Measurements from ENCODE around the gene LRCH2.

LRCH2 gene

DNA sequence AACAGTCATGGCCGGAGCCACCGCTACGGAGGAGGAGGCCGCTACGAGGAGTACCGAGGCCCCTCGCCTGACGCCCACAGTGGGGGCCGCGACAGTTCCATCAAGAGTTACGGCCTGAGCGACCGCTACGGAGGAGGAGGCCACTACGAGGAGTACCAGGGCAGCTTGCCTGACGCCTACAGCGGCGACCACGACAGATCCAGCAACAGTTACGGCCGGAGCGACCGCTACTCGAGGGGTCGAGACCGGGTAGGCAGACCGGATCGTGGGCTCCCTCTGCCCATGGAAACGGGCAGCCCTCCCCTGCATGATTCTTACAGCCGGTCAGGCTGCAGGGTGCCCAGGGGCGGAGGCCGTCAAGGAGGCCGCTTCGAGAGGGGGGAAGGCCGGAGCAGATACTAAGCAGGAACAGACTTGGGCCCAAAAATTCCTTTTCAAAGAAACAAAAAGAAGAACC is 41.6 kb downstream of the LRCH2 start:
- DNase-seq (ENCODE audit: low read depth) = no peak
- TF ChIP-seq, protein P1, sequence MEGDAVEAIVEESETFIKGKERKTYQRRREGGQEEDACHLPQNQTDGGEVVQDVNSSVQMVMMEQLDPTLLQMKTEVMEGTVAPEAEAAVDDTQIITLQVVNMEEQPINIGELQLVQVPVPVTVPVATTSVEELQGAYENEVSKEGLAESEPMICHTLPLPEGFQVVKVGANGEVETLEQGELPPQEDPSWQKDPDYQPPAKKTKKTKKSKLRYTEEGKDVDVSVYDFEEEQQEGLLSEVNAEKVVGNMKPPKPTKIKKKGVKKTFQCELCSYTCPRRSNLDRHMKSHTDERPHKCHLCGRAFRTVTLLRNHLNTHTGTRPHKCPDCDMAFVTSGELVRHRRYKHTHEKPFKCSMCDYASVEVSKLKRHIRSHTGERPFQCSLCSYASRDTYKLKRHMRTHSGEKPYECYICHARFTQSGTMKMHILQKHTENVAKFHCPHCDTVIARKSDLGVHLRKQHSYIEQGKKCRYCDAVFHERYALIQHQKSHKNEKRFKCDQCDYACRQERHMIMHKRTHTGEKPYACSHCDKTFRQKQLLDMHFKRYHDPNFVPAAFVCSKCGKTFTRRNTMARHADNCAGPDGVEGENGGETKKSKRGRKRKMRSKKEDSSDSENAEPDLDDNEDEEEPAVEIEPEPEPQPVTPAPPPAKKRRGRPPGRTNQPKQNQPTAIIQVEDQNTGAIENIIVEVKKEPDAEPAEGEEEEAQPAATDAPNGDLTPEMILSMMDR (IDR thresholded peaks at IDR 0.05; ENCODE audit: low read depth, low read length) = no peak
- TF ChIP-seq MYC (IDR thresholded peaks at IDR 0.05; ENCODE audit: low read depth, low read length) (no peak), POLR2A (IDR thresholded peaks at IDR 0.05; ENCODE audit: extremely low read depth, insufficient read length) (no peak)
- TF ChIP-seq, protein P2, sequence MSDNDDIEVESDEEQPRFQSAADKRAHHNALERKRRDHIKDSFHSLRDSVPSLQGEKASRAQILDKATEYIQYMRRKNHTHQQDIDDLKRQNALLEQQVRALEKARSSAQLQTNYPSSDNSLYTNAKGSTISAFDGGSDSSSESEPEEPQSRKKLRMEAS (IDR thresholded peaks at IDR 0.05; ENCODE audit: low read depth, low read length) = no peak

DNA sequence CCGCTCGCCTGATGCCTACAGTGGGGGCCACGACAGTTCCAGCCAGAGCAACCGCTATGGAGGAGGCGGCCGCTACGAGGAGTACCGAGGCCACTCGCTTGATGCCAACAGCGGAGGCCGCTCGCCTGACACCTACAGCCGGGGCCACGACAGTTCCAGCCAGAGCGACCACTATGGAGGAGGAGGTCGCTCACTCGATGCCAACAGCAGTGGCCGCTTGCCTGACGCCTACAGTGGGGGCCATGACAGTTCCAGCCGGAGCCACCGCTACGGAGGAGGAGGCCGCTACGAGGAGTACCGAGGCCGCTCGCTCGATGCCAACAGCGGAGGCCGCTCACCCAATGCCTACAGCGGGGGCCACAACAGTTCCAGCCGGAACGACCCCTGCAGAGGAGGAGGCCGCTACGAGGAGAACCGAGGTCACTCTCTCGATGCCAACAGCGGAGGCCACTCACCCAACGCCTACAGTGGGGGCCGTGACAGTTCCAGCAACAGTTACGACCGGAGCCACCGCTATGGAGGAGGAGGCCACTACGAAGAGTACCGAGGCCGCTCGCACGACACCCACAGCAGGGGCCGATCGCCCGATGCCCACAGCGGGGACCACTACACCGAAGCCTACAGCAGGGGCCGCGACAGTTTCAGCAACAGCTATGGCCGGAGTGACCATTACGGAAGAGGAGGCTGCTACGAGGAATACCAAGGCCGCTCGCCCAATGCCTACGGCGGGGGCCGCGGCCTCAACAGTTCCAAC is 42.2 kb downstream of the LRCH2 start:
- H3K4me3 ChIP-seq (ENCODE audit: low read depth, low read length) = no peak overlapping the region
- no peak for DNase-seq (ENCODE audit: low read depth)
- TF ChIP-seq, protein P2 (IDR thresholded peaks at IDR 0.05; ENCODE audit: low read depth, low read length) = no peak
- TF ChIP-seq MYC (IDR thresholded peaks at IDR 0.05; ENCODE audit: low read depth, low read length) (no peak), POLR2A (IDR thresholded peaks at IDR 0.05; ENCODE audit: extremely low read depth, insufficient read length) (no peak)
- TF ChIP-seq, protein P1 (IDR thresholded peaks at IDR 0.05; ENCODE audit: low read depth, low read length) = no peak

More for the DNA sequence above, 41.6 kb downstream of the LRCH2 start:
- no peak overlapping the region for H3K4me3 ChIP-seq (ENCODE audit: low read depth, low read length)

DNA sequence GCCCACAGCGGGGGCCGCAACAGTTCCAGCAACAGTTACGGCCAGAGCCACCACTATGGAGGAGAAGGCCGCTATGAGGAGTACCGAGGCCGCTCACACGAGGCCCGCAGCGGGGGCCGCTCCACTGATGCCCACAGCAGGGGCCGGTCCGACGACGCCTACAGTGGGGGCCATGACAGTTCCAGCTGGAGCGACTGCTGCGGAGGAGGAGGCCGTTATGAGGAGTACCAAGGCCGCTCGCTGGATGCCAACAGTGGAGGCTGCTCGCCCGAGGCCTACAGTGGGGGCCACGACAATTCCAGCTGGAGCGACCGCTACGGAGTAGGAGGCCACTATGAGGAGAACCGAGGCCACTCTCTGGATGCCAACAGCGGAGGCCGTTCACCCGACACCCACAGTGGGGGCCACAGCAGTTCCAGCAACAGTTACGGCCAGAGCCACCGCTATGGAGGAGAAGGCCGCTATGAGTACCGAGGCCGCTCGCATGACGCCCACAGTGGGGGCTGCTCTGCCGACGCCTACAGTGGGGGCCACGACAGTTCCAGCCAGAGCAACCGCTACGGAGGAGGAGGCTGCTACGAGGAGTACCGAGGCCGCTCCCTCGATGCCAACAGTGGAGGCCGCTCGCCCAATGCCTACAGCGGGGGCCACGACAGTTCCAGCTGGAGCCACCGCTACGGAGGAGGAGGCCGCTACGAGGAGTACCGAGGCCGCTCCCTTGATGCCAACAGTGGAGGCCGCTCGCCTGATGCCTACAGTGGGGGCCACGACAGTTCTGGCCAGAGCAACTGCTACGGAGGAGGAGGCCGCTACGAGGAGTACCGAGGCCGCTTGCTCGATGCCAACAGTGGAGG is 43.0 kb downstream of the LRCH2 start:
- TF ChIP-seq MYC (IDR thresholded peaks at IDR 0.05; ENCODE audit: low read depth, low read length) (no peak), POLR2A (IDR thresholded peaks at IDR 0.05; ENCODE audit: extremely low read depth, insufficient read length) (no peak)
- TF ChIP-seq, protein P2 (IDR thresholded peaks at IDR 0.05; ENCODE audit: low read depth, low read length) = no peak
- TF ChIP-seq, protein P1 (IDR thresholded peaks at IDR 0.05; ENCODE audit: low read depth, low read length) = no peak
- H3K4me3 ChIP-seq (ENCODE audit: low read depth, low read length) = no peak overlapping the region
- DNase-seq (ENCODE audit: low read depth) = no peak

DNA sequence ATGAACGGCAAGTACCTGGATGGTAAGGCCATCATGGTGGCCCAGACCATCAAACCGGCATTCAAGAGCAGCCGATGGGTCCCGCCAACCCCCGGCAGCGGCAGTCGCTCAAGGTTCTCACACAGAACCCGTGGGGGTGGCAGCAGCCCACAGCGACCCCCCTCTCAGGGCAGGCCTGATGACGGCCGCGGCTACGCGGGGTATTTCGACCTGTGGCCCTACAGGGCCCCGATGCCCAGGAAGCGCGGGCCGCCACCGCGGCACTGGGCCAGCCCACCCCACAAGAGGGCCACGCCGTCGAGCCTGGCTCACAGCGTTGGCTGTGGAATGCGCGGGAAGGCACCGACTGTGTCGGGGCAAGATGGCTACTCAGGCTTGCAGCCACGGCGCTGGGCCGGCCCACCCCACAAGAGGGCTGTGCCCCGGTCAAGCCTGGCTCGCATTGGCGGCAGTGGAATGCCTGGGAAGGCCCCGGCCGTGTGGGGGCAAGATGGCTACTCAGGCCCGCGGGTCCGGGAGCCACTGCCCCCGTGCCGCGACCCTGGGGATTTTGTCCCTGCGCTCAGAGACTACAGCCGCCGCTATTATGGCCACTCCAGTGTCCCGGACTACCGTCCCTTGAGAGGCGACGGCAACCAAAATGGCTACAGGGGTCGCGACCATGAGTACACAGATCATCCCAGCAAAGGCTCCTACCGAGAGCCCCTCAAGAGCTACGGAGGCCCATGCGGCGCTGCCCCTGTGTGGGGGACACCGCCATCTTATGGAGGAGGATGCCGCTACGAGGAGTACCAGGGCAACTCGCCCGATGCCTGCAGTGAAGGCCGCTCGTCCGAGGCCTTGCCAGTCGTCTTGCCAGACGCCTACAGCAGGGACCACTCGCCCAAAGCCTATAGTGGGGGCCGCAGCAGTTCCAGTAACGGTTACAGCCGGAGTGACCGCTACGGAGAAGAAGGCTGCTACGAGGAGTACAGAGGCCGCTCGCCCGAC is 44.0 kb downstream of the LRCH2 start:
- no peak overlapping the region for H3K4me3 ChIP-seq (ENCODE audit: low read depth, low read length)
- DNase-seq (ENCODE audit: low read depth) = no peak
- TF ChIP-seq, protein P1 (IDR thresholded peaks at IDR 0.05; ENCODE audit: low read depth, low read length) = no peak
- TF ChIP-seq, protein P2 (IDR thresholded peaks at IDR 0.05; ENCODE audit: low read depth, low read length) = no peak
- no peak for TF ChIP-seq MYC (IDR thresholded peaks at IDR 0.05; ENCODE audit: low read depth, low read length)
- TF ChIP-seq POLR2A (IDR thresholded peaks at IDR 0.05; ENCODE audit: extremely low read depth, insufficient read length) = no peak

DNA sequence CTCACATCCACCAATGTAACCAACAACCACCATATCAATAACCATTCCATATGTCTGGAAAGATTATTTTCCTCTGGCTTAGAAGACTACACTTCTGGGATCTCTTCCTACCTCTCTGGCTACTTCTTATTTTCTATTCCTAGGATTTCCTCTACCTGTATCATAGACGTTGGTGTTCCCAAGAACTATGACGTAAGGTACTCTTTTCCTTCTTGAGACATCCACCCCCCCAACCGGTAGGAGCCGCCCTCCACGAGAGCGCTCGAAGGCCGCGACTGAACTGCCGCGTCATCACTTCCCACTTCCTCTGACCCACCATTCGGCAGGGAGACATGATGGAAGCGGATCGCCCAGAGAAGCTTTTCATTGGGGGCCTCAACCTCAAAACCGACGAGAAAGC is 44.8 kb downstream of the LRCH2 start, which contains the start of gene RBMXL3:
Gene RBMXL3, plus strand, starts transcription at position 301 of the 400 bp plus-strand sequence. Its CDS starts 32 bp downstream, at position 333.
- TF ChIP-seq, protein P1 (IDR thresholded peaks at IDR 0.05; ENCODE audit: low read depth, low read length) = no peak
- TF ChIP-seq, protein P2 (IDR thresholded peaks at IDR 0.05; ENCODE audit: low read depth, low read length) = no peak
- TF ChIP-seq MYC (IDR thresholded peaks at IDR 0.05; ENCODE audit: low read depth, low read length) = no peak
- no peak within 1 kb of the TSS for H3K4me3 ChIP-seq (ENCODE audit: low read depth, low read length)
- no peak for DNase-seq (ENCODE audit: low read depth)
